NCI-H446 (cell line): Measurements from ENCODE around the gene DOK5.
"Not testable (repeated sequence)": the region's sequence is repeated elsewhere in the genome, so short reads cannot be mapped to it uniquely, and the experiment has no call there.

Experiments used
- DNase-seq, 2 experiments: peaks; one replicate each; lab custom pipeline; 2025; lab: John Stamatoyannopoulos, UW

DOK5 gene

GRCh38 chr20:54472607-54473006, 2.8 kb upstream of the DOK5 start:
- no peak for DNase-seq

GRCh38 chr20:54473340-54473739, 2.1 kb upstream of the DOK5 start:
- no peak for DNase-seq

GRCh38 chr20:54474046-54474445, 1.3 kb upstream of the DOK5 start:
- DNase-seq = no peak

- DNase-seq = no peak
Observed at GRCh38 chr20:54474866-54475265, 527 bp upstream of the DOK5 start.

GRCh38 chr20:54476169-54477009, 996 bp downstream of the DOK5 start:
- DNase-seq = no peak

- peak in 1 of 2 experiments; percentile 4 for DNase-seq
Observed at GRCh38 chr20:54477191-54477955, 2.0 kb downstream of the DOK5 start.

- no peak for DNase-seq
Observed at GRCh38 chr20:54479138-54479906, 3.9 kb downstream of the DOK5 start.

- DNase-seq = not testable (repeated sequence)
Observed at GRCh38 chr20:54479937-54480336, 4.5 kb downstream of the DOK5 start.

- DNase-seq = no peak
Observed at GRCh38 chr20:54481442-54481841, 6.0 kb downstream of the DOK5 start.

- no peak for DNase-seq
Observed at GRCh38 chr20:54485631-54486030, 10.2 kb downstream of the DOK5 start.

GRCh38 chr20:54486585-54486984, 11.2 kb downstream of the DOK5 start:
- no peak for DNase-seq

- no peak for DNase-seq
Observed at GRCh38 chr20:54488442-54488841, 13.0 kb downstream of the DOK5 start.

- no peak for DNase-seq
Observed at GRCh38 chr20:54491506-54491905, 16.1 kb downstream of the DOK5 start.

- DNase-seq = no peak
Observed at GRCh38 chr20:54494303-54495006, 19.1 kb downstream of the DOK5 start.

GRCh38 chr20:54497931-54498718, 22.7 kb downstream of the DOK5 start:
- no peak for DNase-seq

GRCh38 chr20:54499111-54499510, 23.7 kb downstream of the DOK5 start:
- DNase-seq = no peak

GRCh38 chr20:54502179-54502578, 26.8 kb downstream of the DOK5 start:
- DNase-seq = no peak

- no peak for DNase-seq
Observed at GRCh38 chr20:54506643-54507042, 31.2 kb downstream of the DOK5 start.

- no peak for DNase-seq
Observed at GRCh38 chr20:54510541-54511129, 35.2 kb downstream of the DOK5 start.

- no peak for DNase-seq
Observed at GRCh38 chr20:54512694-54513093, 37.3 kb downstream of the DOK5 start.
